WTC11 (cell line): ENCODE results near the gene PFDN5. TPM values are rescaled to one million over a fixed set of nuclear protein-coding genes. Genes with fewer than 3 reads are reported as not detected.

ENCODE experiments used
- CREB1 ChIP-seq: sonication (generic); formaldehyde crosslinking; IDR thresholded peaks from 2 replicates; pipeline ENCODE4 v1.8.0; 2023; ENCODE audit warnings: mild to moderate bottlenecking, missing genetic modification reagents
- CREM ChIP-seq: sonication (generic); formaldehyde crosslinking; IDR thresholded peaks from 2 replicates; pipeline ENCODE4 v1.8.1; 2022; ENCODE audit warnings: mild to moderate bottlenecking, missing genetic modification reagents, moderate library complexity
- EMX1 ChIP-seq: fragments of 250-450 bp; sonication (Bioruptor Pico); IDR thresholded peaks from 2 replicates; pipeline ENCODE4 v1.8.0; 2021; ENCODE audit warnings: mild to moderate bottlenecking
- ETV6 ChIP-seq: sonication (generic); formaldehyde crosslinking; IDR thresholded peaks from 2 replicates; pipeline ENCODE4 v1.8.1; 2022; ENCODE audit warnings: mild to moderate bottlenecking, missing genetic modification reagents
- FOXK1 ChIP-seq: sonication (generic); formaldehyde crosslinking; IDR thresholded peaks from 2 replicates; pipeline ENCODE4 v1.8.0; 2022; ENCODE audit warnings: mild to moderate bottlenecking, moderate library complexity, missing genetic modification reagents
- JAZF1 ChIP-seq: fragments of 250-450 bp; sonication (Bioruptor Pico); IDR thresholded peaks from 2 replicates; pipeline ENCODE4 v1.9.0; 2021; ENCODE audit warnings: moderate library complexity, mild to moderate bottlenecking, inconsistent platforms
- KAT7 ChIP-seq: sonication (generic); formaldehyde crosslinking; IDR thresholded peaks from 2 replicates; pipeline ENCODE4 v1.8.1; 2023; ENCODE audit warnings: missing genetic modification reagents, mild to moderate bottlenecking, borderline replicate concordance
- NR3C1 ChIP-seq: sonication (generic); formaldehyde crosslinking; conservative IDR thresholded peaks from 2 replicates; pipeline ENCODE4 v1.8.1; 2023; ENCODE audit warnings: low read depth, mild to moderate bottlenecking, missing genetic modification reagents
- RELA ChIP-seq: sonication (generic); formaldehyde crosslinking; IDR thresholded peaks from 2 replicates; pipeline ENCODE4 v1.8.1; 2022; ENCODE audit warnings: missing genetic modification reagents, mild to moderate bottlenecking, borderline replicate concordance
- ZNF121 ChIP-seq: sonication (generic); formaldehyde crosslinking; IDR thresholded peaks from 2 replicates; pipeline ENCODE4 v1.8.0; 2023; ENCODE audit warnings: missing genetic modification reagents
- ZNF263 ChIP-seq: sonication (generic); formaldehyde crosslinking; IDR thresholded peaks from 2 replicates; pipeline ENCODE4 v1.8.1; 2022; ENCODE audit warnings: low read depth, mild to moderate bottlenecking, moderate library complexity, missing genetic modification reagents
- ZNF396 ChIP-seq: fragments of 250-450 bp; sonication (Bioruptor Pico); IDR thresholded peaks from 2 replicates; pipeline ENCODE4 v1.8.0; 2021; ENCODE audit warnings: mild to moderate bottlenecking, moderate library complexity, borderline replicate concordance
- ZNF416 ChIP-seq: fragments of 250-450 bp; sonication (Bioruptor Pico); IDR thresholded peaks from 2 replicates; pipeline ENCODE4 v1.9.0; 2021; ENCODE audit warnings: mild to moderate bottlenecking, inconsistent platforms
- ZNF423 ChIP-seq: fragments of 250-450 bp; sonication (Bioruptor Pico); IDR thresholded peaks from 2 replicates; pipeline ENCODE4 v2.1.2; 2022; ENCODE audit warnings: mild to moderate bottlenecking, moderate library complexity
- total RNA-seq: library from RNA; stranded (reverse); gene quantifications from 3 replicates; pipeline ENCODE4 v1.2.3, GENCODE V29; 2021
- TF ChIP-seq, protein P1 (sequence below): fragments of 250-450 bp; sonication (Bioruptor Pico); IDR thresholded peaks from 2 replicates; pipeline ENCODE4 v1.9.0; 2021; ENCODE audit warnings: mild to moderate bottlenecking
- TF ChIP-seq, protein P2 (sequence below): sonication (generic); formaldehyde crosslinking; IDR thresholded peaks from 2 replicates; pipeline ENCODE4 v1.8.1; 2022; ENCODE audit warnings: low read depth, missing genetic modification reagents, borderline replicate concordance
- TF ChIP-seq, protein P3 (sequence below): sonication (generic); formaldehyde crosslinking; IDR thresholded peaks from 2 replicates; pipeline ENCODE4 v1.8.1; 2023; ENCODE audit warnings: mild to moderate bottlenecking, missing genetic modification reagents
- TF ChIP-seq, protein P4 (sequence below): fragments of 250-450 bp; sonication (Bioruptor Pico); IDR thresholded peaks from 2 replicates; pipeline ENCODE4 v1.8.0; 2021; ENCODE audit warnings: mild to moderate bottlenecking
- TF ChIP-seq, protein P5 (sequence below): sonication (generic); formaldehyde crosslinking; IDR thresholded peaks from 2 replicates; pipeline ENCODE4 v1.8.0; 2023; ENCODE audit warnings: missing genetic modification reagents

Gene PFDN5
- total RNA-seq, 1 experiment from 2014 or later: 263 TPM

DNA sequence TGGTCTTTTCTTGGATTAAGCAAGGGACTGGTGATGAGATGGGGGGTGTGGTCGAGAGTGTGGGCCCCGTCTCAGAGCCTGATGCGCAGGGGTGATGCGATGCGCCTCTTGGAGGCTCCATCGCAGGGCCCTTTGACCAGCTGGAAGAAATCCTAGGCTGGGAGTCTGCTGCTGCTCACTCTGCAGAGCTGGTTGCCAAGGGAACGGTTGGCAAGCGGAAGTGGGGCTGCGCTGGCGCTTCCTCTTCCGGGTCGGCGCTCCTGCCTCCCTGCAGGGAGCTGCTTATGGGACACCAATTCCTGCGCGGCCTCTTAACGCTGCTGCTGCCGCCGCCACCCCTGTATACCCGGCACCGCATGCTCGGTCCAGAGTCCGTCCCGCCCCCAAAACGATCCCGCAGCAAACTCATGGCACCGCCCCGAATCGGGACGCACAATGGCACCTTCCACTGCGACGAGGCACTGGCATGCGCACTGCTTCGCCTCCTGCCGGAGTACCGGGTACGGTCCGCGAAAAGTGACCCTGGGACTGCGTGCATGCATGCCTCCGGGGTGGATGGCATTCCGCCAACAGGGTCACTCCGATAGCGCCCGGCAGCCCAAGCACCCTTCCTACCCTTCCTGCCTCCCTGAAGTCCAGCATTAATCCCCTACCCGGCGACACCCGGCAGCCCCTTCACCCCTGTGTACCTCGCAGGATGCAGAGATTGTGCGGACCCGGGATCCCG lies 4.3 kb downstream of the PFDN5 start, which contains the start of gene MYG1 (continued):
- TF ChIP-seq JAZF1 (CRISPR knock-in tag): no peak
- no peak for TF ChIP-seq ZNF121 (CRISPR knock-in tag)
- TF ChIP-seq, protein P1, sequence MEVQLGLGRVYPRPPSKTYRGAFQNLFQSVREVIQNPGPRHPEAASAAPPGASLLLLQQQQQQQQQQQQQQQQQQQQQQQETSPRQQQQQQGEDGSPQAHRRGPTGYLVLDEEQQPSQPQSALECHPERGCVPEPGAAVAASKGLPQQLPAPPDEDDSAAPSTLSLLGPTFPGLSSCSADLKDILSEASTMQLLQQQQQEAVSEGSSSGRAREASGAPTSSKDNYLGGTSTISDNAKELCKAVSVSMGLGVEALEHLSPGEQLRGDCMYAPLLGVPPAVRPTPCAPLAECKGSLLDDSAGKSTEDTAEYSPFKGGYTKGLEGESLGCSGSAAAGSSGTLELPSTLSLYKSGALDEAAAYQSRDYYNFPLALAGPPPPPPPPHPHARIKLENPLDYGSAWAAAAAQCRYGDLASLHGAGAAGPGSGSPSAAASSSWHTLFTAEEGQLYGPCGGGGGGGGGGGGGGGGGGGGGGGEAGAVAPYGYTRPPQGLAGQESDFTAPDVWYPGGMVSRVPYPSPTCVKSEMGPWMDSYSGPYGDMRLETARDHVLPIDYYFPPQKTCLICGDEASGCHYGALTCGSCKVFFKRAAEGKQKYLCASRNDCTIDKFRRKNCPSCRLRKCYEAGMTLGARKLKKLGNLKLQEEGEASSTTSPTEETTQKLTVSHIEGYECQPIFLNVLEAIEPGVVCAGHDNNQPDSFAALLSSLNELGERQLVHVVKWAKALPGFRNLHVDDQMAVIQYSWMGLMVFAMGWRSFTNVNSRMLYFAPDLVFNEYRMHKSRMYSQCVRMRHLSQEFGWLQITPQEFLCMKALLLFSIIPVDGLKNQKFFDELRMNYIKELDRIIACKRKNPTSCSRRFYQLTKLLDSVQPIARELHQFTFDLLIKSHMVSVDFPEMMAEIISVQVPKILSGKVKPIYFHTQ (CRISPR knock-in tag): no peak
- peak; percentile 79; the same call in 1 of the 2 replicates for TF ChIP-seq CREM
- TF ChIP-seq, protein P2, sequence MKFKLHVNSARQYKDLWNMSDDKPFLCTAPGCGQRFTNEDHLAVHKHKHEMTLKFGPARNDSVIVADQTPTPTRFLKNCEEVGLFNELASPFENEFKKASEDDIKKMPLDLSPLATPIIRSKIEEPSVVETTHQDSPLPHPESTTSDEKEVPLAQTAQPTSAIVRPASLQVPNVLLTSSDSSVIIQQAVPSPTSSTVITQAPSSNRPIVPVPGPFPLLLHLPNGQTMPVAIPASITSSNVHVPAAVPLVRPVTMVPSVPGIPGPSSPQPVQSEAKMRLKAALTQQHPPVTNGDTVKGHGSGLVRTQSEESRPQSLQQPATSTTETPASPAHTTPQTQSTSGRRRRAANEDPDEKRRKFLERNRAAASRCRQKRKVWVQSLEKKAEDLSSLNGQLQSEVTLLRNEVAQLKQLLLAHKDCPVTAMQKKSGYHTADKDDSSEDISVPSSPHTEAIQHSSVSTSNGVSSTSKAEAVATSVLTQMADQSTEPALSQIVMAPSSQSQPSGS (CRISPR knock-in tag): no peak; the same call in 1 of the 2 replicates
- TF ChIP-seq, protein P3, sequence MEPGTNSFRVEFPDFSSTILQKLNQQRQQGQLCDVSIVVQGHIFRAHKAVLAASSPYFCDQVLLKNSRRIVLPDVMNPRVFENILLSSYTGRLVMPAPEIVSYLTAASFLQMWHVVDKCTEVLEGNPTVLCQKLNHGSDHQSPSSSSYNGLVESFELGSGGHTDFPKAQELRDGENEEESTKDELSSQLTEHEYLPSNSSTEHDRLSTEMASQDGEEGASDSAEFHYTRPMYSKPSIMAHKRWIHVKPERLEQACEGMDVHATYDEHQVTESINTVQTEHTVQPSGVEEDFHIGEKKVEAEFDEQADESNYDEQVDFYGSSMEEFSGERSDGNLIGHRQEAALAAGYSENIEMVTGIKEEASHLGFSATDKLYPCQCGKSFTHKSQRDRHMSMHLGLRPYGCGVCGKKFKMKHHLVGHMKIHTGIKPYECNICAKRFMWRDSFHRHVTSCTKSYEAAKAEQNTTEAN (CRISPR knock-in tag): peak; percentile 77; the same call in 1 of the 2 replicates
- no peak for TF ChIP-seq EMX1
- TF ChIP-seq KAT7 (CRISPR knock-in tag): peak; percentile 55; the same call in 1 of the 2 replicates
- TF ChIP-seq, protein P4, sequence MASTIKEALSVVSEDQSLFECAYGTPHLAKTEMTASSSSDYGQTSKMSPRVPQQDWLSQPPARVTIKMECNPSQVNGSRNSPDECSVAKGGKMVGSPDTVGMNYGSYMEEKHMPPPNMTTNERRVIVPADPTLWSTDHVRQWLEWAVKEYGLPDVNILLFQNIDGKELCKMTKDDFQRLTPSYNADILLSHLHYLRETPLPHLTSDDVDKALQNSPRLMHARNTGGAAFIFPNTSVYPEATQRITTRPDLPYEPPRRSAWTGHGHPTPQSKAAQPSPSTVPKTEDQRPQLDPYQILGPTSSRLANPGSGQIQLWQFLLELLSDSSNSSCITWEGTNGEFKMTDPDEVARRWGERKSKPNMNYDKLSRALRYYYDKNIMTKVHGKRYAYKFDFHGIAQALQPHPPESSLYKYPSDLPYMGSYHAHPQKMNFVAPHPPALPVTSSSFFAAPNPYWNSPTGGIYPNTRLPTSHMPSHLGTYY (CRISPR knock-in tag): peak; percentile 50; the same call in 1 of the 2 replicates
- TF ChIP-seq ETV6 (CRISPR knock-in tag): peak; percentile 94
- TF ChIP-seq ZNF416 (CRISPR knock-in tag): no peak
- TF ChIP-seq, protein P5, sequence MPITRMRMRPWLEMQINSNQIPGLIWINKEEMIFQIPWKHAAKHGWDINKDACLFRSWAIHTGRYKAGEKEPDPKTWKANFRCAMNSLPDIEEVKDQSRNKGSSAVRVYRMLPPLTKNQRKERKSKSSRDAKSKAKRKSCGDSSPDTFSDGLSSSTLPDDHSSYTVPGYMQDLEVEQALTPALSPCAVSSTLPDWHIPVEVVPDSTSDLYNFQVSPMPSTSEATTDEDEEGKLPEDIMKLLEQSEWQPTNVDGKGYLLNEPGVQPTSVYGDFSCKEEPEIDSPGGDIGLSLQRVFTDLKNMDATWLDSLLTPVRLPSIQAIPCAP: no peak; the same call in 1 of the 2 replicates
- 0 out of 2 replicates have a peak, but pooled peaks have one; percentile 64 for TF ChIP-seq RELA (CRISPR knock-in tag)
- 0 out of 2 replicates have a peak, but pooled peaks have one; percentile 34 for TF ChIP-seq NR3C1 (CRISPR knock-in tag)
- TF ChIP-seq ZNF396 (CRISPR knock-in tag): no peak
- TF ChIP-seq CREB1 (CRISPR knock-in tag): no peak
- no peak for TF ChIP-seq ZNF263 (CRISPR knock-in tag)
- TF ChIP-seq ZNF423 (CRISPR knock-in tag): no peak
- TF ChIP-seq FOXK1 (CRISPR knock-in tag): peak; percentile 92
- TF ChIP-seq, all 79 proteins: peak for 39
